HG03342 (cell line): Measurements from ENCODE around the gene SKIDA1.

Source experiments
- ATAC-seq: cut with Tn5 transposase; IDR thresholded peaks from one replicate; pipeline ENCODE4 v1.9.1; 2021; ENCODE audit warnings: mild to moderate bottlenecking, moderate library complexity; ENCODE audit not compliant: unreplicated experiment

SKIDA1 gene

GRCh38 chr10:21529032-21529910 is 3.8 kb upstream of the SKIDA1 start:
- no peak for ATAC-seq

- ATAC-seq, result no peak
These were observed 3.0 kb upstream of the SKIDA1 start for GRCh38 chr10:21528236-21529031.

- ATAC-seq, result no peak
These were observed 2.2 kb upstream of the SKIDA1 start for GRCh38 chr10:21527598-21528235.

- peak; percentile 25 for ATAC-seq
These were observed 1.5 kb upstream of the SKIDA1 start for GRCh38 chr10:21526860-21527597.

- peak; percentile 23 for ATAC-seq
These were observed 842 bp upstream of the SKIDA1 start for GRCh38 chr10:21526188-21526859.

GRCh38 chr10:21524526-21525366 is 736 bp downstream of the SKIDA1 start:
- no peak for ATAC-seq

- no peak for ATAC-seq
These were observed 1.4 kb downstream of the SKIDA1 start for GRCh38 chr10:21524131-21524525.

GRCh38 chr10:21523557-21524008 is 1.9 kb downstream of the SKIDA1 start:
- ATAC-seq, result no peak

GRCh38 chr10:21522631-21523406 is 2.7 kb downstream of the SKIDA1 start:
- no peak for ATAC-seq

GRCh38 chr10:21521751-21522533 is 3.5 kb downstream of the SKIDA1 start:
- ATAC-seq, result no peak

GRCh38 chr10:21520949-21521348 is 4.5 kb downstream of the SKIDA1 start:
- ATAC-seq, result no peak

GRCh38 chr10:21520509-21520908 is 5.0 kb downstream of the SKIDA1 start:
- ATAC-seq, result no peak

- ATAC-seq, result peak; percentile 43
These were observed 5.5 kb downstream of the SKIDA1 start for GRCh38 chr10:21519941-21520436.

- no peak for ATAC-seq
These were observed 6.0 kb downstream of the SKIDA1 start for GRCh38 chr10:21519397-21519933.

GRCh38 chr10:21518641-21519396 is 6.7 kb downstream of the SKIDA1 start:
- ATAC-seq, result no peak

- ATAC-seq, result no peak
These were observed 7.3 kb downstream of the SKIDA1 start for GRCh38 chr10:21518149-21518640.
